GM10847 (cell line): Measurements from ENCODE around the gene GLT8D2.

Experiments
- POLR2A ChIP-seq: IDR thresholded peaks from 2 replicates; pipeline ENCODE4 v1.6.1; 2011; ENCODE audit not compliant: insufficient read length; ENCODE audit errors: extremely low read depth

GLT8D2 gene

DNA sequence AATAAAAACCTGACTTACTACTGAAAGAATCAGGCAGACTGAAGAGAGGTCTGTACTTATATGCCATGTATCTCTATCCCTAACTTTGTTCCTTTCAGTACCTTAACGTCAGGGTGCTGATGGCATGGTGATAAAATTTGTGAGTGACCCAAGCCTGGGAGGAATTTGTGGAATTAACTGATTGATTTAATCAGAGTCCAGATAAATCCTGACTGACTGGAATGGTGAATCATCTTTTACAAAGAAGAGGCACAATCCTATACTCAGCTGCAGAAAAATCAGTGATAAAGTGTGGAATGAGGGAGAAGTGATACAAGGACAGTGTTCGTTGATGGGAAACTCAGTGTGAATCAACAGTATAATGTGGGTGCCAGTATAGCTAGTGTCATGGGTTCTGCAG lies 80.6 kb downstream of the GLT8D2 start:
- no peak for TF ChIP-seq POLR2A

DNA sequence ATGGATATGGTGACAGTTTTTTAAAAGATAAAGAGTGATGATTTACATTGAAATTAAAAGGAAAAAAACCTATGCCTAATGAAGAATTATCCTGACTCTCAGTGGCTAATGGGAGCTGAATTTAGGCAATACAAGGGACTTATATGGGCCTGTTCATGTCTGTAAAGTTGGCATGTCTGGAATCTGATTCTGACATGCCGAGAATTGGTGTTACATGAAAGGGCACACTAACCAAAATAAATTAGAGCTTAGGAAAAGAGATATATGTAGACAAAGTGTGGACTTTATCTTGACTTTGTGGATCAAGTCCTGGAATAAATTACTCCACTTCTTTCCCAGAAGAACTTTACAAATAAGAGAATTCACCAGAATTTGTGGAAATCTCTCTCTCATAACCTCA lies 83.3 kb downstream of the GLT8D2 start:
- TF ChIP-seq POLR2A, result no peak

DNA sequence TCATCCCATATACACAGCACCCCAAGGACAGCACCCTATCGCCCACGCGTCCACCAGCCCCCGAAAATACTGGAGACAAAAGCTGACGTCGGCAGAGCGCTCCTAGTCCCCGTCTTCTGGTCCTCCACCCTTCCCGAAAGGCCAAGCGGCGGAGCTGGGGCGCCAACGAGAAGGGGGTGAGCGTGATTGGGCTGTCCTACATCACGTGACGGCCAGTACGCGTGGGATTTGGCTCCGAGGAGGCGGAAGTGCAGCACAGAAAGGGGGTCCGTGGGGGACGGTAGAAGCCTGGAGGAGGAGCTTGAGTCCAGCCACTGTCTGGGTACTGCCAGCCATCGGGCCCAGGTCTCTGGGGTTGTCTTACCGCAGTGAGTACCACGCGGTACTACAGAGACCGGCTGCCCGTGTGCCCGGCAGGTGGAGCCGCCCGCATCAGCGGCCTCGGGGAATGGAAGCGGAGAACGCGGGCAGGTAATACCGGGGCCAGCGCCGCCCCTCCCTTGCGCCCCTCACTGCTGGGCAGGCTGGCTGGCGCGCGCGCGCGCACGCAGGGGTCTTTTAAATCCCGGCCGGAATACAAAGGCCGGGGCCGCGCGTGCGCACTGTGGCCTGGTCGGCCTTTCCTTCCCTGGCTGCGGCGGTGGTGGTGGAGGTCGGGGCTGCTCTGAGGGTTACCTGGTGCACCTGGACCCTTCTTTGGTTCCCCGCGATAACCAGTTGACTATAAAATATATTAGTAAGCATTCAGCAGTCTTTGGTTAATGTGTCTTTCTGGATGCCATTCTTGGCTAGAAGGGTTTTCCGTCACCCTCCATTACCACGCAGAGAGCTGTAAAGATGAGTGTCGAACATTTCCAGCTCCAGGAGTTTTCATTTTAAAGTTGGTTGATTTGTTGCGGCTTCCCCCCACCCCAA lies 84.1 kb downstream of the GLT8D2 start, which contains the start of gene TDG:
Gene TDG (plus strand): TSS at position 283 of the 915 bp plus-strand sequence. CDS start 166 bp downstream, at position 449.
- peak; percentile 74 for TF ChIP-seq POLR2A

DNA sequence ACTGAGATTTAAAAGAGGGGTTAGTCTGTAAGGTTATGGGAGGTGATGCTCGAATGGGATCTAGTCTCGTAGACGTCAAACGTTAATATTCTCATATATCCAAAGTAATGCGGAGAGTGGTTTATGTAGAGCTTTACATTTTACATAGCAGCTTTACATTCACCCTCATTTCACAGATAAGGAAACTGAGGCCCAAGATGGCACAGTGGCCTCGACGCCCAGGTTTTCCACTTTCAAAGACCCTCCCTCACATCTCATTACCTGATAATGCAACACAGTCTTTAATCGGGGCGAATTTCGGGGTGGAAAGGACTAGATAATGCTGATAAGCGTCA lies 84.8 kb downstream of the GLT8D2 start:
- TF ChIP-seq POLR2A, result no peak

DNA sequence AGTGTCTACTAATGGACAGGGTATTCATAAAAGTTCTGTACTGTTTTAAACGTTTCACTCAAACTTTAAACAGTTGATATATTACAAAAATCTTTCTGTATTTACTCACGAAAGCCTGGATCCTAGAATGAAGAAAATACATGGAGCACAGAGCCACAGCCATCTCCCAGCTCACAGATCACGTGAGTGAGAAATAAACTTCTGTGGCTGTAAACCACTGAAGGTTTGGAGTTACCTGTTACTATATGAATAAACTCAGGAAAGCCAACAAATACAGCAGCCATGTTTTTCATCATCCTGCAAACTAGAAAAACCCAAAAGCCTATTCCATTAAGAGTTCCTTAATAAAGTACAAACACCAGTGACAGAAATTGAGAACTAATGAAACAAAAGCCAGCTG lies 85.2 kb downstream of the GLT8D2 start:
- no peak for TF ChIP-seq POLR2A

DNA sequence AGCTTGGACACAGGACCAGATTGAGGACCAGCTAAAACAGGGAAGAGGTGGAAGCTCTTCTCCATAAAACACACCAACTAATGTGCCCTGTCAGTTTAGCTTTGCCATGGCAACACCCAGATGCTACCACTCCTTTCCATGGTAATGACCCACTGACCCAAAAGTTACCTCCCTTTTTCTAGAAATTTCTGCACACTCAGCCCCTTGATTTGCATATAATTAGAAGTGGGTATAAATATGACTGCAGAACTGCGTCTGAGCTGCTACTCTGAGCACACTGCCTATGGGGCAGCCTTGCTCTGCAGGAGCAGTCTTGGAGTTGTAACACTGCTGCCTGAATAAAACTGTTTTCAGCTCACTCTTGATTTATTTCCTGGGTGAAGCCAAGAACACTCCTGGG lies 87.5 kb downstream of the GLT8D2 start:
- TF ChIP-seq POLR2A, result no peak

DNA sequence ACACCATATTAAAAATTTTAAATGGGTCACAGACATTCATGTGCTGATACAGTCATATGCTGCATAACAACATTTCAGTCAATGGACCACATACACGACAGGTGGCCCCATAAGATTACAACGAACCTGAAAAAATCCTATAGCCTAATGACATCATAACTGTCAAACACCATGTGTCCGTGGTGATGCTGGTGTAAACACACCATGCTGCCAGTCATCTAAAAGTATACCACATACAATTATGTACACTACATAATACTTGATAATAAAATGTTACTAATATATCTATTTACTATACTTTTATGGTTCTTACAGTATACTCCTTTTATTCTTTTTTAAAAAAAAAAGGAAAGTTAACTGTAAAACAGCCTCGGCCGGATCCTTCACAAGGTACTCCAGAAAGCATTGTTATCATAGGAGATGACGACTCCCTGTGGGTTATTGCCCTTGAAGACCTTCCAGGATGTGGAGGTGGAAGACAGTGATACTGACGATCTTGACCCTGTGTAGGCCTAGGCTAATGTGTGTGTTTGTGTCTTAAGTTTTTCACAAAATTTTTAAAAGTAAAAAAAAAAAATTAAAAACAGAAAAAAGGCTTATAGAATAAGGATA lies 89.3 kb downstream of the GLT8D2 start:
- TF ChIP-seq POLR2A, result no peak

DNA sequence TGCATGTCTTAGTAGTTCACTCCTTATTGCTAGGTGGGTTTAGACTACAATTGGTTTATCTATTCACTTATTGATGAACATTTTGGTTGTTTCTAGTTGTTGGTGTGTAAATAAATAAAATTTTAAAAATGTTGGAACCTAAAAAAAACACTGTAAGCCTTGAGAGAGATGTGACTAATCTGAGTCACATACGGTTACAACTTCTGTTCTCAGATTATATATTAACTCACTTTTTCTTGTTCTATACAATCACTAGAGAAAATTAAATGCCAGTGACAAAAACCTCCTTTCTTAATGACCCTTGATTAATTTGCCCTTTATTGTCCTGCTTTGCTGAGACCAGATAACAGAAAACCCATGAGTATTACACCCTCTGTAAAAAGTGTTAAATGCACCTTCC lies 91.4 kb downstream of the GLT8D2 start:
- TF ChIP-seq POLR2A, result no peak

DNA sequence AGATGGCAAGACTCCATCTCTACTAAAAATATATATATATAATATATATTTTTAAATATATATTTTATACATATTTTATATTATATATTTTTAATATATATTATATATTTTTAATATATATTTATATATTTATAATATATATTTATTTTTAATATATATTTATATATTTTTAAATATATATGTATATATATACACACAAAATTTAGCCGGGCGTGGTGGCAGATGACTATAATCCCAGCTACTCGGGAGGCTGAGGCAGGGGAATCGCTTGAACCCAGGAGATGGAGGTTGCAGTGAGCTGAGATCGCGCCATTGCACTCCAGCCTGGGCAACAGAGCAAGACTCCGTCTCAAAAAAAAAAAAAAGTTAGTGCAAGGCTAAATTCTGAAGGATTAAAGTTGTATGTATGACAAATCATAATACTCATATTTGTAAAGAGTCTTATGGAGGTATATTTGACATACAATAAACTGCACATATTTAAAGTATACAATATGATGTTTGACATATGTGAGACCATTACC lies 92.1 kb downstream of the GLT8D2 start:
- TF ChIP-seq POLR2A, result no peak

DNA sequence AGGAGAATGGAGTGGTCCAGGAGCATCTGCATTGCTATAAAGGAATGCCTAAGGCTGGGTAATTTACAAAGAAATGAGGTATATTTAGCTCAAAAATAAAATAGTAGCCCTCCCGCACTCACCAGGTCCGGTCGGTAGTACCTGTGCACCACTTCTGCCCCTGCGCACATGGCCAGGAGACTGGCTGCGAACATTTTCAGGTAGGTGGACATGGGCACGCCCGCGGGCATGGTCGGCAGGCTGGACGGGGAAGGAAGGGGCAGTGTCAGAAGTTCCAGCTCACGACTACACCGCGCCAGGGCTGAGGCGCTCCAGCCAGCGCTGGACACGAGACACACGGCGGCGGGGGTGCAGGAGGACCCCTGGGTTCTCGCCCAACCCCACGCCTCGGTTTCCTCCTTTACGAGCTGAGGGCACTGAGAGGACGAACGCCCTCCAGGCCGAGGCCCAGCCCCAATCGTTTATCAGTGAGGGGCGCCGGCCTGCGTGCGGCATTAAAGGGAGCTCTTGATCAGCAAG lies 93.4 kb downstream of the GLT8D2 start:
- TF ChIP-seq POLR2A, result no peak

DNA sequence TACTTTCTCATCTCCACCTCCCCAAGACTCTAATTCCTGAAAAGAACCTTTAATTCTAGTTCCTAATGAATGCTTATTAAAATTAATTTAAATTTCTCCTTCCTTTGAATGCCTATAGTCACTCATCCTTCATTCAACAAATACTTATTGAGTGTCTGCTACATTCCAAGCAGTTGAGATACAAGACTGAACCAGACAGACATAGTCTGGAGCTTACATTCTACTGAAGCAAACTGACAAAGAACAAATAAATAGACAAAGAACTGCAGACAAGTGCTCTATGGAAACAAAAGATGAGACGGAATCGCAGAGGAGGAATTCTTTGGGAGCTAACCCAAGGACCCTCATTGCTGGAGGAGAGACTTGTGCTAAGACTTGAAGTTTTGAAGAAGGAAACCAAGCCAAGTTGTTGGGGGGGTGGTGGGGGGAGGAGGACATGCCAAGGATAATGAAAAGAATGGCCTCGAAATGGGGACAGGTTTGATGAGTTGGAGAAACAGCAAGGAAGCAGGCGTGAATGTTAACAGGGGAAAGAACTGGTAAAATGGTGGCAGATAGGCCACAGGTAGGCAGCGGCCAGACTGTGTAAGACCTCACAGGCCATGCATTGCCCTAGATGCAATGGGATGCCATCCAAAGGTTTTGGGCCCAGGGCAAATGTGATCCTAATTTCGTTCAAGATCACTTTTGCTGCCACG lies 94.0 kb downstream of the GLT8D2 start:
- TF ChIP-seq POLR2A, result no peak

DNA sequence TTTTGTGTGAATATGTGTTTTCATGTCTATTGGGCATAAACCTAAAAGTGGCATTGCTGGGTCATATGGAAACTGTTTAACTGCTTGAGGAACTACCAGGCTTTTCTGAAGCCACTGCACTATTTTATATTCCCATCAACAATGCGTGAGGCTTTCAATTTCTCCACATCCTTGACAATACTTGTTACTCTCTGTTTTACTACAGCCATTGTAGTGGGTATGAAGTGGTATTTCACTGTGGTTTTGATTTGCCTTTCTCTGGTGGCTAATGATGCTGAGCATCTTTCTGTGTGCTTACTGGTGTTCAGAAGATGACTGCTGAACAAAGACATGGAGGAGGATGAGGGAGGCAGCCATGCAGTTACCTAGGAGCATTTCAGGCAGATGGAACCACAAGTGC lies 97.5 kb downstream of the GLT8D2 start:
- no peak for TF ChIP-seq POLR2A

DNA sequence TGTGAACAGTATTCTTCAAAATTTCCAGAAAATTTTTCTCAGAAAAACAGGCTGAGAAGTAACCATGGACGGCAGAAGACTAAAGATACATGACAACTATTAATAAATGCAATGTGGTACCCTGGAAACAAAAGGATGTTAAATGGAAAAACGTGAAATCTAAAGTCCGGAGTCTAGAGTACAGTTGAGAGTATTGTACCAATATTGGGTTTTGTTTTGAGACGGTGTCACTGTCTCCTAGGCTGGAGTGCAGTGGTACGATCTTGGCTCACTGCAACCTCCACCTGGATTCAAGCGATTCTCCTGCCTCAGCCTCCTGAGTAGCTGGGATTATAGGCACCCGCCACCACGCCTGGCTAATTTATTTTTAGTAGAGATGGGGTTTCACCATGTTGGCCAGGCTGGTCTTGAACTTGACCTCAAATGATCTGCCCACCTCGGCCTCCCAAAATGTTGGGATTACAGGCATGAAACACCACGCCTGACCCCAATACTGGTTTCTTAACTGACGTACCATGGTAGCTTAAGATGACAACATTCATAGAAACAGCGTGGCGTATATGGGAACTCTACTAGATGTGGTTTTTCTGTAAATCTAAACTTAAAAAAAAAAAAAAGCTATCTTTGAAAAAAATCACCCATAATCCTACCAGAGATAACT lies 101.1 kb downstream of the GLT8D2 start:
- TF ChIP-seq POLR2A, result no peak

DNA sequence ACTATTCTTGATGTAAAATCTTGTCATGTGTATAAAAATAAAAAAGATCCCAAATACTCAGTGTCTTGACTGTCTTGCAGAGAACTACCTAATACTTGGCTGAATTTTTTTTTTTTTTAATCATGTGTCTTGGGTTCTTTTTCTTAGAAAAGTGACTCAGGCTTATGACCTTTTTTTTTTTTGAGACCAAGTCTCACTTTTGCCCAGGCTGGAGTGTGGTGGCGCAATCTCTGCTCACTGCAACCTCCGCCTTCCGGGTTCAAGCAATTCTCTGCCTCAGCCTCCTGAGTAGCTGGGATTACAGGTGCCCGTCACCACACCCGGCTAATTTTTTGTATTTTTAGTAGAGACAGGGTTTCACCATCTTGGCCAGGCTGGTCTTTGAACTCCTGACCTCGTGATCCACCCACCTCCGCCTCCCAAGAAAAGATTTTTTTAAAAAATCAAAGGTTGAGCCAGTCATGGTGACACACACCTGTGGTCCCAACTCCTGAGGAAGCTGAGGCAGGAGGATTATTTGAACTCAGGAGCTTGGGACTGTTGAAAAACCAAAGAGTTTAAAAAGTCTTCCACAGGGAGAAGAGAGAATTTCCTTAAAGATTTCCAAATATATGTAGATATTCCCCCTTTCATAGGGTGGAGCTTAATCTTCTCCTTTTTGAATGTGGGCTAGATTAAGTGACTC lies 102.0 kb downstream of the GLT8D2 start:
- TF ChIP-seq POLR2A, result no peak
